Activated CD4-positive, alpha-beta T cell treated with anti-CD3 and anti-CD28 coated beads, Interleukin-2, amount 10 ng/mL, durations not matched to agents 24 days and 14 days (primary cell): Measurements from ENCODE around the gene NAMPT. TPM values are rescaled to one million over a fixed set of nuclear protein-coding genes. Genes with fewer than 3 reads are reported as not detected.
A peak's percentile ranks its signal among the peaks of the same experiment; 100 is the strongest.

Experiments used
- DNase-seq: peaks from one replicate; pipeline ENCODE4 v3.0.0; 2022
- H3K27ac Mint-ChIP-seq: one replicate; pipeline ENCODE4 v1.8.0; 2022; ENCODE audit warnings: mild to moderate bottlenecking, mixed read lengths
- H3K27me3 Mint-ChIP-seq: one replicate; pipeline ENCODE4 v1.8.0; 2022; ENCODE audit warnings: mixed read lengths
- H3K36me3 Mint-ChIP-seq: one replicate; pipeline ENCODE4 v1.8.0; 2022; ENCODE audit warnings: low read depth, mild to moderate bottlenecking, mixed read lengths
- H3K4me1 Mint-ChIP-seq: one replicate; pipeline ENCODE4 v1.8.0; 2021; ENCODE audit warnings: mixed read lengths
- H3K4me3 Mint-ChIP-seq: one replicate; pipeline ENCODE4 v1.8.0; 2022; ENCODE audit warnings: mild to moderate bottlenecking, moderate library complexity, mixed read lengths
- H3K9me3 Mint-ChIP-seq: one replicate; pipeline ENCODE4 v1.8.0; 2021; ENCODE audit warnings: mixed read lengths
- intact Hi-C: fragments of 100-400 bp; cut with micrococcal nuclease; formaldehyde crosslinking; loops from one replicate; pipeline ENCODE4 v1.15.1; 2023
- total RNA-seq: library from RNA; stranded (reverse); gene quantifications from 2 replicates; pipeline ENCODE4 v1.2.3, GENCODE V29; 2022

NAMPT gene
- total RNA-seq, 1 donor from 2014 or later, result 480 TPM

DNA sequence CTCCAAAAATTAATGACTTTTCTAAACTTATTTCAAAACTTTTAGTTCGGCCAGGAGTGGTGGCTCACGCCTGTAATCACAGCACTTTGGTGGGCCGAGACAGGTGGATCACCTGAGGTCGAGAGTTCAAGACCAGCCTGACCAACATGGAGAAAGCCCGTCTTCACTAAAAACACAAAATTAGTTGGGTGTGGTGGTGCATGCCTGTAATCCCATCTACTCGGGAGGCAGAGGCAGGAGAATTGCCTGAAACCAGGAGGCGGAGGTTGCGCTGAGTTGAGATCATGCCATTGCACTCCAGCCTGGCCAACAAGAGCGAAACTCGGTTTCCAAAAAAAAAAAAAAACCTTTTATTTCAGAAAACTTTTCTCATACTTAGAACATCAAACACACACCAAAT, 8.3 kb downstream of the NAMPT start:
- H3K4me3 Mint-ChIP-seq, result no peak overlapping the region
- intact Hi-C loops, result no loop called here
- peaks cover 51% of the 10 kb centered on the region for H3K4me1 Mint-ChIP-seq
- DNase-seq, result no peak
- H3K27me3 Mint-ChIP-seq, result no peaks in the 10 kb centered on the region
- H3K9me3 Mint-ChIP-seq, result peaks cover 7% of the 10 kb centered on the region
- peaks cover 76% of the 10 kb centered on the region for H3K36me3 Mint-ChIP-seq
- H3K27ac Mint-ChIP-seq, result no peak overlapping the region

DNA sequence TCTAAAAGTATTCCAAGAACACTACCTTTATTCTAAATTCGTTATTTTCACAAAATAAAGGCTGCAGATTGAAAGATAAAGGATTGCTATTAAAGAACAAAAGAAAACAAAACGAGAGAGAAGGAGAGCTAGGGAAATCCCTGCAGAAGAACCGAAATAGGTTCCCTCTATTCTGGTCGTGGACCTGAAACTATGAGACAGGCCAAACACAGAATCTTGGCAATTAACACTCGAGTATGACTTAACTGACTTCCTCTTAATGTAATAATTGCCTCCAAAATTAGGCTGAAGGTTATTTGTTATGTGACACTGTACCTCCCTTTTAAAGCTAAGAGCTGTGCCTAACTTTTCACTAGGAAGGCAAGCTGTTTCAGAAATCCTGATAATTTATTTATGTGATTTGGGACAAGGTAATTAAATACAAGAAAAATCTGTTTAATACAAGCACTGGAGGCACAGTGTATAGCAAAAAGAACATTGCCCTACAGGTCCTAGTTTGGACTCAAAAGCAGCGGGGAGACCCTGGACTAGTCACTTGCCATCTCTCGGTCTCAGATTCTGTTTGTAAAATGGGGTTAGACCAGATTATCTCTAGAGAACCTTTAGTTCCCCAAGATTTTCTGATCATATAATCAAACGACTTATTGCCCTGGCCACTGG, 11.6 kb downstream of the NAMPT start:
- H3K27ac Mint-ChIP-seq, result no peak overlapping the region
- H3K27me3 Mint-ChIP-seq, result no peaks in the 10 kb centered on the region
- intact Hi-C loops, result no loop called here
- H3K4me3 Mint-ChIP-seq, result no peak overlapping the region
- H3K4me1 Mint-ChIP-seq, result peaks cover 31% of the 10 kb centered on the region
- no peaks in the 10 kb centered on the region for H3K9me3 Mint-ChIP-seq
- H3K36me3 Mint-ChIP-seq, result peaks cover 69% of the 10 kb centered on the region
- peak; percentile 25 for DNase-seq

DNA sequence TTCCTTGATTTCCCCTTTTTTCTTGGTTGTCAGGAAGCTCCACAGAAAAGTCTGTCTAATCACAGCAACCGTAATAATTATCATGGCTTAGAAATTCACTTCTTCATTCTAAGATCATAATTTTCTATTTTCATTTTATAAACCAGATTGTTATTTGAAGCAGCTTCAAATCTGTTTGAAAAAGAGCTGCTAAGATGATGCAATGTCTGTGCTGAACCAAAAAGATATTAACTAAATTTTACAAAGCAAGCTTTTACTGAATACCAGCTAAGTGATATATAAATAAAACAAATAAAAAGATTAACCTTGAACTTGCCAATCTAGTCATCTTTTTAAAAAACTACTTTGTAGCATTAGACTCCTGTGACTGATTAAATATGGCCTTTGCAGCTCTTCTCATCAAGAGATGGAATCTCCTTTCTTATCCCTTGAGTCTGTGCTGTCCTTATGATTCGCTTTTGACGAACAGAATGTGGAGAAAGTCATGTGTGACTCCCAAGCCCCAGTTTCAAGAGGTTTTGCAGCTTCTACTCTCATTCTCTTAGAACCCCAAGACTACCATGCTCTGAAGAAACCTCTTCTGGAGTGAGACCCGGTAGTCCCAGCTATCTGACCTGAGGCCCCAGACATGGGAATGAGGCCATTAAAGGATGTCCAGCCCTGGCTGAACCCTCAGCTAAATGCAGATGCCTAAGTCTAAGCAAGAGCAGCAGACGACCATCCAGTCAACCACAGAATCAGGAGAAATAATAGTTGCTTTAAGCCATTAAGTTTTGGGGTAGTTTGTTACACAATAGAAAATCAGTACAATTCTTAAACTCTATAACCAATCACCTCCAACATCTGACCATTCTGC, 14.4 kb downstream of the NAMPT start:
- Mint-ChIP-seq H3K9me3 (no peaks in the 10 kb centered on the region), H3K4me1 (peaks cover 18% of the 10 kb centered on the region), H3K36me3 (peaks cover 70% of the 10 kb centered on the region), H3K27ac (no peak overlapping the region), H3K4me3 (no peak overlapping the region), H3K27me3 (no peaks in the 10 kb centered on the region)
- DNase-seq, result peak; percentile 48
- intact Hi-C loops, result no loop called here

DNA sequence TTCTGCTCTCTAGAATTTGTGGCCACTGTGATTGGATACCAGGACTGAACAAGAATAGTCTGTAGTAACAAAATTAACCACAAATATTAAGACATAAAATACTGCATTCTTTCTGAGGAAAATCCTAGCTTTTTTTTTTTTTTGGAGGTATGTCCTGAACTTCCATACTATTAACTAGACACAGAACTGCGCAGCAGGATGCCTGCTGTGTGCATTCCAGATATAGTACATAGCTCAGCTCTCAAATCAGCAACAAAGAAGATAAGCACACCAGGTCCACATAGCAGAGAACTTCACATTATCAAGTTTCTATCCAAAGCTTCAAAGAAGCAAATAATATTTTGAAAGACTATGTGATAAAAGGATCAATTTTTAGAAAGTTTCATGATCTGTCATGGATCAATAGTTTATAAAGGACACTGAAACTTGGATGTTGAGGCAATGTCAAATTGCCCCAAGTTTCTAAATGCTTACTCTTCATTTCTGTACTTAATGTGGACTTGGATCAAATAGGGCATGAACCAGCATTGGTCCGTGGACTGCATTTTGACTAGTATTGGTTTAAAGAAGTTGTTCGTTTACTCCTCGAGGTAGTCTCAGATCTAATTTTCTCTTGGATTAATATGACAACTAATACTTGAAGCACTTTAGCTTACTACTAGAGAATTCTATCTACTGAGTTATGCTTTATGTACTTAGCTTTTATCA, 15.4 kb downstream of the NAMPT start:
- no peak overlapping the region for H3K27ac Mint-ChIP-seq
- H3K27me3 Mint-ChIP-seq, result no peaks in the 10 kb centered on the region
- DNase-seq, result peak; percentile 29
- intact Hi-C loops, result no loop called here
- H3K9me3 Mint-ChIP-seq, result no peaks in the 10 kb centered on the region
- H3K4me1 Mint-ChIP-seq, result peaks cover 18% of the 10 kb centered on the region
- H3K36me3 Mint-ChIP-seq, result peaks cover 72% of the 10 kb centered on the region
- no peak overlapping the region for H3K4me3 Mint-ChIP-seq

DNA sequence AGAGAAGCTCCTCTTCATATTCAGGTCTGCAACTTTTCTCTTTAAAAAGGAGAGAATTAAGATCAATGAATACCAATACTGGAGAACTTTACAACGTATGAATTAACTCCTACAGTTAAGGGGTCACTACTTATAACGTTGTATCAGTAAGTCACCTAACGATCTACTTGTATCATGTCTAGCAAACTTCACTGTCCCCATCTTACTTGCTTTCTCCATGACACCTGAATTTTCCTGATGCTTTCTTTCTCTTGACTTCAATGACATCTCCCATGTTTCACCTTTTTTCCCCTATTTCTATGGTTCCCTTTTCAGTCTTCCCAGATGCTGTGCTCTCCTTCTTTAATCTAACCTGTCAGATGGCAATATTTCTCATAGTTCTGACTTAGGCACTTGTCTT, 19.6 kb downstream of the NAMPT start:
- Mint-ChIP-seq H3K4me1 (peaks cover 20% of the 10 kb centered on the region), H3K9me3 (no peaks in the 10 kb centered on the region), H3K27me3 (no peaks in the 10 kb centered on the region), H3K4me3 (no peak overlapping the region), H3K27ac (no peak overlapping the region), H3K36me3 (peaks cover 79% of the 10 kb centered on the region)
- peak; percentile 28 for DNase-seq
- intact Hi-C loops, result no loop called here

DNA sequence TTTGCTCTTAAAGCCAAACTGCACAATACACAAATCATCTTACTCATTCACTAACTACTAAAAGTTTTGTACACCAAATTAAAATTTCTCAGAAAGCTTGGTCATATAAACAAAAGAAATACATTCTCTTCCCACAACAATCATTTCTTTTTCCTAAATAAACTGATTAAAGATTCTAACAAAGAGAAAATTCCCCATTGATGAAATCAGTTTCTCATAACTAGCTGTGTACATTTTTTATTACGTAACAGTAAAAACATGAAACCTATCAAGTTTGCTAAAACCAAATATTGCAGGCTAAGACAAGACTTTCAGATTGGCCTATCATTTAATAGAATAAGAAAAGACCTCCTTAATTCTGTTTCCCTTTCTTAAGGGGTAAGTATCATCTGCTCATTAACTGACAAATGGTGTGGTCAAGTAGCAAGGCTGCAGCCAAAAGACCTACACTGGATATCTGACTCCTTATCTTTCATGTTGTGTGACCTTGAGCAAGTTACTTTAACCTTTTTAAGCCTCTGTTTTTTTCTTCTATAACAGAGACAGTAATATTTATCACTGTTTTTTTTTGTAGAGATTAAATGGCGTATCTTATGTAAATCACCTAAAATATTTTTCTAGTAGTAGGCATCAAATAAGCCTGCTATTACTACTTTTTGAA, 22.4 kb downstream of the NAMPT start:
- Mint-ChIP-seq H3K4me3 (no peak overlapping the region), H3K36me3 (peaks cover 85% of the 10 kb centered on the region), H3K27ac (peak overlapping the region; percentile 29), H3K27me3 (no peaks in the 10 kb centered on the region), H3K4me1 (peaks cover 29% of the 10 kb centered on the region), H3K9me3 (no peaks in the 10 kb centered on the region)
- DNase-seq, result no peak
- intact Hi-C loops, result loop anchor here (5.0 kb wide), 2 partner anchors 85 to 200 kb away; no protein-coding TSS in a partner anchor

DNA sequence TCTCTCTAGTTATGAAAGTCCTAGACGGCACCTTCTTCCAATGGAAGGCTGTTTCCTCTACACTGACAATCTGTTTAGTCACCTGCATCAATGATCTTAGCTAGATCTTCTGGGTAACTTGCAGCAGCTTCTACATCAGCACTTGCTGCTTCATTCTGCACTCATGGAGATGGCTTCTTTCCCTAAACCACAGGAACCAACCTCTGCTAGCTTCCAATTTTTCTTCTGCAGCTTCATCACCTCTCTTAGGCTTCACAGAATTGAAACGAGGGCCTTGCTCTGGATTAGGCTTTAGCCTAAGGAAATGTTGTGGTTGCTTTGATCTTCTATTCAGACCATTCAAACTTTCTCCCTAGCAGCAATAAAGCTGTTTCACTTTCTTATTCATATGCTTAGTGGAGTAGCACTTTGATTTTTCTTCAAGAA, 24.6 kb downstream of the NAMPT start:
- peak; percentile 73 for DNase-seq
- Mint-ChIP-seq H3K27ac (peak overlapping the region; percentile 78), H3K36me3 (peaks cover 85% of the 10 kb centered on the region), H3K9me3 (no peaks in the 10 kb centered on the region), H3K4me3 (peak overlapping the region; percentile 62), H3K4me1 (peaks cover 37% of the 10 kb centered on the region), H3K27me3 (no peaks in the 10 kb centered on the region)
- intact Hi-C loops, result loop anchor here (2.0 to 5.0 kb wide), 3 partner anchors 19 to 202 kb away; no protein-coding TSS in a partner anchor

DNA sequence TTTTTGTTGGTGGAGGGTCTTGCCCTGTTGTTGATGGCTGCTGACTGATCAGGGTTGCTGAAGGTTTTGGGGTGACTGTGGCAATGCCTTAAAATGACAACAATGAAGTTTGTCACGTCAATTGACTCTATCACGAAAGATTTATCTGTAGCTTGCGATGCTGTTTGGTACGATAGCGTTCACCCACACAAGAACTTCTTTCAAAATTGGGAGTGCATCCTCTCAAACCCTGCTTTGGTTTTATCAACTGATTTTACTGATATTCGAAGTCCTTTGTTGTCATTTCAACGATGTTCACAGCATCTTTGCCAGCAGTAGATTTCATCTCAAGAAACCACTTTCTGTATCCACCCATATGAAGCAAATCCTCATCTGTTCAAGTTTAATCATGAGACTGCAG, 26.0 kb downstream of the NAMPT start:
- Mint-ChIP-seq H3K4me3 (no peak overlapping the region), H3K27me3 (no peaks in the 10 kb centered on the region), H3K4me1 (peaks cover 48% of the 10 kb centered on the region), H3K27ac (no peak overlapping the region), H3K36me3 (peaks cover 87% of the 10 kb centered on the region), H3K9me3 (no peaks in the 10 kb centered on the region)
- no peak for DNase-seq
- intact Hi-C loops, result no loop called here

DNA sequence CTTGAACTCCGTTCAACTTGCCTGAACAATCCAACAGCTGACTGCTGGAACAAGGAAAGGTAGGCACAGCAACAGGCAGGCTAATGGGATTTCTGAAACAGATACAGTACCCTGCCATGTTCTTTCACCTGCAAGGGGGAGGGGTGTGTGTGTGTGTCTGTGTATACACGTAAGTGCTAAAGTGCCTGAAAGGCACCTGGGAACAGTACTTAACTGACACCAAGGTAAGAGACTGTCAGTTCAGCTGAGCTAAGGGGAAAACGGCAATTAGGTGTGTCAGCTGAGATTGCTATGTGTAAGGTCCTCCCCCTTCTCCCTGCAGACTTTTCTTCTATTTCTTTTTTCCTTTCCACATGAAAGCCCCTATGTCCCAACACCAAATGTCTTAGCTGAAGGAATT, 27.0 kb downstream of the NAMPT start:
- Mint-ChIP-seq H3K36me3 (peaks cover 87% of the 10 kb centered on the region), H3K27me3 (no peaks in the 10 kb centered on the region), H3K4me3 (no peak overlapping the region), H3K27ac (no peak overlapping the region), H3K9me3 (peaks cover 3% of the 10 kb centered on the region), H3K4me1 (peaks cover 49% of the 10 kb centered on the region)
- intact Hi-C loops, result no loop called here
- peak; percentile 50 for DNase-seq

DNA sequence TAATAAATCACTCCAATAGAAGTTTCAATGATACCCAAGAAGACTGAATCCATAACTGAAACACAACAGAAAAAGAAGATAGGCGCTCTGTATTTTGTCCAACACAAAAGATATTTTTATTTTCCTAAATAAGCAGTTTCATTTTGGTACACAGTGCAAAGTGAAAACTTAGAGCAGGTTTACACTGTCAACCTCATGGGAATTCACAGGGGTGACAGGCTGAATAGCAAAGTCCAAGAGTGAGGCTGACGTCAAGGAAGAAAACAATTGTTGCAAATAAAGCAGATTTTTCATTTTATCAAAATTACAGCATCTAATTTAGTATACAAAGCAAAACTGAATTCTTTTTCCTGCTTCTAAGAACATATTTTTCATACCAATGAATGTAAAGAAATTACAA, 28.6 kb downstream of the NAMPT start:
- Mint-ChIP-seq H3K4me3 (no peak overlapping the region), H3K9me3 (peaks cover 3% of the 10 kb centered on the region), H3K36me3 (peaks cover 86% of the 10 kb centered on the region), H3K27me3 (no peaks in the 10 kb centered on the region), H3K27ac (no peak overlapping the region), H3K4me1 (peaks cover 45% of the 10 kb centered on the region)
- DNase-seq, result no peak
- intact Hi-C loops, result no loop called here

DNA sequence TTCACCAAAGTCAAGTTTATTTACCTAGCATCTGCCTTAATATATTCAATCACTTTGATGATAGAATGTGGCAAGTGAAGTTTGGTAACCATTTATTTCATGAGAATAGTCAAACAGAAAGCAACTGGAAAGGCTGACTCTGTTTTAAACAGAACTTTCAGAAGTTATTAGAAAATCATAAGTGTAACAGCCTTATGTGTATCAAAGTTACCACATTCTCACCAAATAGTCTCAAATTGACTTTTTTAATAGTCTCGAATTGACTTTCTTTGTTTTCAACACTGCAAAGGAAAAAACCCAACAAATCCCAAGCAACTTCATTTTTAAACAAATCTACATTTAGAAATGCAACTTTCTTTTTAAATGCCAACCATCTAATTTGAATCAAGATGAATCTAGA, 29.5 kb downstream of the NAMPT start:
- Mint-ChIP-seq H3K27ac (peak overlapping the region; percentile 80), H3K4me3 (no peak overlapping the region), H3K4me1 (peaks cover 36% of the 10 kb centered on the region), H3K27me3 (no peaks in the 10 kb centered on the region), H3K36me3 (peaks cover 82% of the 10 kb centered on the region), H3K9me3 (peaks cover 3% of the 10 kb centered on the region)
- intact Hi-C loops, result loop anchor here (1.0 to 2.0 kb wide), 3 partner anchors 28 to 150 kb away; no protein-coding TSS in a partner anchor
- DNase-seq, result no peak

DNA sequence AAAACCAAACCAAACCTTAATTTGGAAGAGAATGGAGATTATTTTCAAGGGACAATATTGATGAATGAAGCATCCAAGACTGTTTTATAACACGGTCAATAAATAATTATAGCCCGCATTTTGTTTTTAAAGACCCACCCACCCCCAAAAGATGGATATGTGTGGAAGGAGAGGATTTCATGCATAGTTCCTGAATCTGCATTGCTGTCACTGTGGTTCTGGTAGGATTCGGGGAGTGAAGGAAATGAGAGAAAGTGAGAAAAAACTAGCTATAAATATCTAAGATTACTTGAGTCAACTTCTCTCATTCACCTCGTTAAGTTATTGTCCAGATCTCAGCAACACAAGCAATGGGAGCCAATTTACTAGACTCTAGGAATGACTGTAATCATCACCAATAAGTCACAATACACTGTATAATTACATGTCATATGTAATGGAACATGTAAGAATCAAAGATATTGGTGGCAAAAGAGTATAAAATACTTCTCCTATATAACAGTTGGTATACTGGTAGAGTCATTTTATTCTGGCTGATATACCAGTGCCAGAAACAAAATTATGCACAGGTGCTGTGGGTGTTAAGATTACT, 30.2 kb downstream of the NAMPT start:
- Mint-ChIP-seq H3K9me3 (peaks cover 3% of the 10 kb centered on the region), H3K4me3 (no peak overlapping the region), H3K27me3 (no peaks in the 10 kb centered on the region), H3K27ac (peak overlapping the region; percentile 80), H3K36me3 (peaks cover 78% of the 10 kb centered on the region), H3K4me1 (peaks cover 32% of the 10 kb centered on the region)
- intact Hi-C loops, result loop anchor here (1.0 to 2.0 kb wide), 3 partner anchors 28 to 151 kb away; no protein-coding TSS in a partner anchor
- no peak for DNase-seq

DNA sequence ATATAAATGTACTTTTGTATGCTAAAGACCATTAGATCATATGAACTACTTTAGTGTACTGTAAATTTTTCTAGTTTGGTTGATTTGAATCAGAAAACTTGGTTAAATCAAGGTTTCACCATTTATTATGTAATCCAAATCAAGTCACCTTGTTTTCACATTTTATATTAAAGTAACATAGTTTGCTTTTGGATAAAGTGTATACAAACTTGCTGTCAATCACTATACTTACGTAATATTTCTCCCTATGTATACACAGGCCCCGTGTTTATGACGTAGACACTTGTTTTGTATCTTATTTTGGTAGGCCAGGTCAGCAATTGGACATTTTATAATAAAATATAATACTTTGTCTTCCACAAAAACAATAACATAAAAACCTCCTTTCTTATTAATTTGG, 32.2 kb downstream of the NAMPT start:
- Mint-ChIP-seq H3K9me3 (peaks cover 6% of the 10 kb centered on the region), H3K36me3 (peaks cover 75% of the 10 kb centered on the region), H3K4me3 (no peak overlapping the region), H3K27me3 (no peaks in the 10 kb centered on the region), H3K27ac (no peak overlapping the region), H3K4me1 (peaks cover 25% of the 10 kb centered on the region)
- peak; percentile 1 for DNase-seq
- intact Hi-C loops, result no loop called here
